ENCODE data around the gene MRM2.

Gene MRM2

GRCh38 chr7:2253021-2253420 lies 11.0 kb upstream of the MRM2 start:
- Histone ChIP-seq H3K4me1 (ENCODE audit: control insufficient read depth, insufficient read depth, low read length) (no peaks in the 10 kb centered on the region), H3K9me3 (ENCODE audit: control insufficient read depth, insufficient read depth, low read depth, low read length) (no peaks in the 10 kb centered on the region), H3K27ac (ENCODE audit: extremely low read depth, low read depth, low read length) (no peak overlapping the region), H3K36me3 (ENCODE audit: control insufficient read depth in 2 of 2, insufficient read depth in 1 of 2, low read length in 2 of 2) (peaks cover 0 to 7% of the 10 kb centered on the region in 2 experiments; a peak in 2 of 3 replicates), H3K4me3 (ENCODE audit: low read depth, low read length) (no peak overlapping the region)
- ChIA-PET POLR2A (no interaction called here), CTCF (no interaction called here)
- TF ChIP-seq ZNF560 (tag by site-specific recombination; IDR thresholded peaks at IDR 0.05; ENCODE audit: borderline replicate concordance) (no peak), ZNF768 (tag by site-specific recombination; IDR thresholded peaks at IDR 0.05) (no peak), KLF9 (tag by site-specific recombination; IDR thresholded peaks at IDR 0.05; ENCODE audit: low read depth) (no peak), ZNF239 (tag by site-specific recombination; IDR thresholded peaks at IDR 0.05) (no peak), INSM2 (tag by site-specific recombination; IDR thresholded peaks at IDR 0.05) (no peak), PRDM10 (tag by site-specific recombination; IDR thresholded peaks at IDR 0.05) (no peak), HOXC10 (CRISPR knock-in tag; IDR thresholded peaks at IDR 0.05) (no peak)

GRCh38 chr7:2251841-2252771 lies 10.1 kb upstream of the MRM2 start:
- TF ChIP-seq ZNF501 (tag by site-specific recombination; IDR thresholded peaks at IDR 0.05) (no peak), ZNF423 (tag by site-specific recombination; IDR thresholded peaks at IDR 0.05) (no peak), HOXC10 (CRISPR knock-in tag; IDR thresholded peaks at IDR 0.05) (no peak), HIC1 (tag by site-specific recombination; IDR thresholded peaks at IDR 0.05) (no peak), ZNF677 (tag by site-specific recombination; IDR thresholded peaks at IDR 0.05) (no peak), OVOL3 (tag by site-specific recombination; IDR thresholded peaks at IDR 0.05) (no peak), ZFHX2 (tag by site-specific recombination; conservative IDR thresholded peaks at IDR 0.05) (no peak)
- Histone ChIP-seq H3K27ac (ENCODE audit: extremely low read depth, low read depth, low read length) (no peak overlapping the region), H3K4me1 (ENCODE audit: control insufficient read depth, insufficient read depth, low read length) (no peaks in the 10 kb centered on the region), H3K9me3 (ENCODE audit: control insufficient read depth, insufficient read depth, low read depth, low read length) (no peaks in the 10 kb centered on the region), H3K4me3 (ENCODE audit: low read depth, low read length) (no peak overlapping the region), H3K36me3 (ENCODE audit: control insufficient read depth in 2 of 2, insufficient read depth in 1 of 2, low read length in 2 of 2) (peaks cover 0 to 7% of the 10 kb centered on the region in 2 experiments; a peak in 2 of 3 replicates)
- ChIA-PET POLR2A (no interaction called here), CTCF (no interaction called here)

GRCh38 chr7:2251381-2251780 lies 9.4 kb upstream of the MRM2 start:
- Histone ChIP-seq H3K4me3 (ENCODE audit: low read depth, low read length) (no peak overlapping the region), H3K27ac (ENCODE audit: extremely low read depth, low read depth, low read length) (no peak overlapping the region), H3K36me3 (ENCODE audit: control insufficient read depth in 2 of 2, insufficient read depth in 1 of 2, low read length in 2 of 2) (peaks cover 0 to 7% of the 10 kb centered on the region in 2 experiments; a peak in 2 of 3 replicates), H3K9me3 (ENCODE audit: control insufficient read depth, insufficient read depth, low read depth, low read length) (no peaks in the 10 kb centered on the region), H3K4me1 (ENCODE audit: control insufficient read depth, insufficient read depth, low read length) (no peaks in the 10 kb centered on the region)
- TF ChIP-seq ZSCAN16 (tag by site-specific recombination; IDR thresholded peaks at IDR 0.05) (no peak), ZNF248 (tag by site-specific recombination; IDR thresholded peaks at IDR 0.05) (no peak), PRDM2 (tag by site-specific recombination; IDR thresholded peaks at IDR 0.05; ENCODE audit: borderline replicate concordance) (no peak)
- ChIA-PET POLR2A (no interaction called here), CTCF (no interaction called here)
